ENCODE results near the gene ZNF506. TPM values are rescaled to one million over a fixed set of nuclear protein-coding genes. Genes with fewer than 3 reads are reported as not detected.
"Not testable (repeated sequence)": the region's sequence is repeated elsewhere in the genome, so short reads cannot be mapped to it uniquely, and the experiment has no call there.

ZNF506 gene
- total RNA-seq, 1 donor from 2014 or later = 10.0 TPM

DNA sequence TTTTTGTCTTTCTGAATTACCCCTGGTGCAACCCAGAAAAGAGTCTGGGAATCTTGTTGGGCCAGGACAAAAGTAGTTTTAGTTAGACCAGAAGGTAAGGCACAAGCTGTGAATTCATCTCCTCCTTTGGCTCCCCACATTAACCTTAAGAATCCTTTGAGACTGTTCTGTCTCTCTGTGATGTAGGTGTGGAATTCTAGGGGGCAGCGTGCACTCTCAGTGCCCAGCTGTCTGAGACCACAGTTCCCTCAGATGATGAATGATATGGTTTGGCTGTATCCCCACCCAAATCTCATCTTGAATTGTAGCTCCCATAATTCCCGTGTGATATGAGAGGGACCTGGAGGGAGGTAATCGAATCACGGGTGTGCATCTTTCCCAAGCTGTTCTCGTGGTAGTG lies 43.9 kb downstream of the ZNF506 start:
- no peak for ATAC-seq

DNA sequence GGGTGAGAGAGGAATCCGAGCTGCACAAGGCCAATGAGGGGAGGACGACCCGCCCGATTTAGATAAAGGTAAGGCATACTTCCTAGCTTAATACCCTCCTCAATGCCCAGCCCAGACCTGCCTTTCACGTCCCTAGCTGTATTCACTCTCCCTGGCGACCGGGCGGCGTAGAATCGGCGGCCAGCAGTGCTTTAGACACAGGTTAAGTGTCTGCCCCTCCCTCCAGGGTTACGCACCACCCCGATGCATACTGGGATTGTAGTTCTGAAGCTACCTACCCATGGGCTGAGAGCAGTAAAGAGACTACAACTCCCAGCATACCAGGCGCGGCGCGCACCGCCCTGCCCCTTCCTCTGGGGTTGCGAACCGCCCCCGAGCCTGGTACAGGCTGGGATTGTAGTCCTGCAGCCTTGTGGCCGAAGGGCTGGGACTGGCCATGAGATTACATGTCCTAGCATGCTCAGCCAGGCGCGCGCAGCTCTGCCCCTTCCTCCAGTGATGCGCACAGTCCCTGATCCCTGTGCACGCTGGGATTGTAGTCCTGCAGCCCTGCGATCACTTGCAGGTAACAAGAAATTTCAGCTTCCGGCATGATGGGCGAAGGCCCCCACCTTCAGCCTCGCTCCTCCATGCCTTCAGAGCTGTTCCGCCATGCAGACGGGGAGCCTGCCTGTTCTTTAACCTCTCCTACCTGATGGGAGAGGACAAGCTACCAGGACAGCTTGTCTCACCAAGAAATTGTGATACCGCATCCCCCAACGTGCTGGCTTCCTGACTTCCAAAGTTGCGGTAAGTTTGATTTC lies 45.1 kb downstream of the ZNF506 start:
- peak; percentile 100 for ATAC-seq

DNA sequence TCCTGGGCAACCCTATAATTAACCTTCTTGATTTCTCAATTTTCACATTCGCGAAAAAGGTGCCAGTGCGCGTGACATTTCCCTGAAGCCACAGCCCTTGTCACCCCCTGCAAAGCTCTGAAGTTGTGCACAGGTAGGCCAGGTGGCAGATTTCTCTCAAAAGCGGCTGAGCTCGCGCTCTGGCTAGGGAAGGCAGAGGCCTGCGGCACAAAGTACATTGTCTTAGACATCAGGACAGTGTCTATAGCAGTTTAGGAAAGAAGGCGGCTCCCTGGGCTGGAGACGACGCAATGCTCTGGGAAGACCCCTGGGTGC lies 45.7 kb downstream of the ZNF506 start:
- peak; percentile 19 for ATAC-seq

DNA sequence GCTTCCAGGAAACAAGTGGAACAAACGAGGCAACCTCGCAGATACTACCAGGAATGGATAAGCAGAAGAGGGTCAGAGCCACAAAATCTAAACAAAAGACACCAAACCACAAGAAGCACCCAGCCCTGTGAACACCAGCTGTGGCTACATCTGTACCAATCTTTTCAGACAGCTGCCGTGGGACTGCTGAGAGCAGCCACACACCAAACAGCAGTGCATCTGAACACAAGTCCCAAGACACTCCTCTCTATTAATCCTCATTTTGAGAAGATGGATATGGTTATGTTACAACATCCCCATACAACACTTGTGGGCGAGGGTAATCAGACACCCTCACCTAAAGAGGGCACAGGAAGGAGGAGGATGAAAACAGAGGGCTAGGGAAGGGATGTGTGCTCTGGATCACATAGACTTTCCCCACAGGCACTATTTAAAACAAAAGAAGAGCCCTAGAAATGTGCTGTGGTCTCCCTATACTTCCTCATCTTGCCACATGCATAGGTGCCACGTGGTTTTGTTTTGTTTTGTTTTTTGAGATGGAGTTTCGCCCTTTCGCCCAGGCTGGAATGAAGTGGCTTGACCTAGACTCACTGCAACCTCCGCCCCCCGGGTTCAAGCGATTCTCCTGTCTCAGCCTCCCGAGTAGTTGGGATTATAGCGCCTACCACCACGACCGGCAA lies 47.1 kb downstream of the ZNF506 start:
- ATAC-seq = no peak

DNA sequence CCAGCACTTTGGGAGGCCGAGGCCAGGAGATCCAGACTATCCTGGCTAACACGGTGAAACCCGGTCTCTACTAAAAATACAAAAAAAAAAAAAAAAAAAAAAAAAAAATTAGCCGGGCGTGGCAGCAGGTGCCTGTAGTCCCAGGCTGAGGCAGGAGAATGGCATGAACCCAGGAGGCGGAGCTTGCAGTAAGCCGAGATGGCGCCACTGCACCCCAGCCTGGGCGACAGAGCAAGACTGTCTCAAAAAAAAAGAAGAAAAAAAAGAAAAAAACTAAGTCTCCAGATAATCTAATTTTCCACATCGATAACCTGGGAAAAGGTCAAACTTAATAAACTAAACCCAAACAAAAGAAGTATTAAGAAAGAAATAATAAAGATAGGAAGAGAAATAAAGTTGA lies 49.6 kb downstream of the ZNF506 start:
- not testable (repeated sequence) for ATAC-seq

DNA sequence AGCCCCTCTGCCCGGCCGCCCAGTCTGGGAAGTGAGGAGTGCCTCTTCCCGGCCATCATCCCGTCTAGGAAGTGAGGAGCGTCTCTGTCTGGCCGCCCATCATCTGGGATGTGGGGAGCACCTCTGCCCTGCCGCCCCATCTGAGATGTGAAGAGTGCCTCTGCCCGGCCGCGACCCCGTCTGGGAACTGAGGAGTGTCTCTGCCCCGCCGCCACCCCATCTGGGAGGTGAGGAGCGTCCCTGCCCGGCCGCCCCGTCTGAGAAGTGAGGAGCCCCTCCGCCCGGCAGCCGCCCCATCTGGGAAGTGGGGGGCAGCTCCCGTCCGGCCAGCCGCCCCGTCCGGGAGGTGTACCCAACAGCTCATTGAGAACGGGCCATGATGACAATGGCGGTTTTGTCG lies 51.6 kb downstream of the ZNF506 start:
- ATAC-seq = not testable (repeated sequence)

DNA sequence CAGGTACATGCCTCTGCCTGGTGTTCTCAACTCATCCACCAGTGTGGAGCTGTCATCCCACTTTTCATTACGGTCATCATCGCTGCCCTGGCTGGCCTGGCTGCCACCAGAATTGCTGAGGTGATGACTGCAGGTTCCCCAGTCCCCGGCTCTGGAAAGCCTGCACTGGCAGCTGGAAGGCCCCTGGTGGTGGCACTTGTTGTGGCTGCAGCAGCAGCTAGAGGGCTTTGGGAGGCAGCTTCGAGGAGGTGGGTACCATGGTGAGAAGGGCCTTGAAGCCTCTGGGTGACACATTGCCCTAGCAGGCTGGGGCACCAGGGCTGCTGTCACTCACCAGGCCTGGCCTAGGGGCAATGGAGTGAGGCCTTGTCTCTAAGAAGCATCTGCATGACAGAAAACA lies 63.4 kb downstream of the ZNF506 start:
- no peak for ATAC-seq

DNA sequence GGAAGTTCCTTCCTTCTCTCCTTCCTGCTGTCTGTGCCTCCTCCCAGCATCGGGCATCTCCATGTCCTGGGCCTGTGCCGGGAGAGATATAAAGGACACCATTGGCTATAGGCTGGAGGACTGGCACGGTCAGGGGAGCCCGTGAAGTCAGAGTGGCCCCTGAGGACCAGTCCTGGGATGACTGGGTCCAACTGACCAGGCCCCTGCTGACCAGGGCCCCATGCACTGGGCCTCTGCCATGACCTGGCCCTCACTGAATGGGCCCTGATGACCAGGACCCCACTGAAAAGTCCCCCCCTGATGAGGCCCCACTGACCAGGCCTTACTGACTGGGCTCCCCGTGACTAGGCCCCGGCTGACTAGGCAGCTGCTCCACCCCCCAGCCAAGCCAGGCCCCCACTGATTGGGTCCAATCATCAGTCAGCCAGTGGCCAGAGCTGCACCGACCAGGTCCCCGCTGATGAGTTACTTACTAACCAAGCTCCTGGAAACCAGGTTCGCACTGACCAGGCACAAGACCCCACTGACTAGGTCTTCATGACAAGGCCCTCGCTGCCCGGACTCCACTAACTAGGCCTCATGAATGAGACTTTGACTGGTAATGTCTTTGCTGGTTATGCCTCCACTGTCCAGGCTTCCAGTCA lies 68.7 kb downstream of the ZNF506 start:
- ATAC-seq = no peak

DNA sequence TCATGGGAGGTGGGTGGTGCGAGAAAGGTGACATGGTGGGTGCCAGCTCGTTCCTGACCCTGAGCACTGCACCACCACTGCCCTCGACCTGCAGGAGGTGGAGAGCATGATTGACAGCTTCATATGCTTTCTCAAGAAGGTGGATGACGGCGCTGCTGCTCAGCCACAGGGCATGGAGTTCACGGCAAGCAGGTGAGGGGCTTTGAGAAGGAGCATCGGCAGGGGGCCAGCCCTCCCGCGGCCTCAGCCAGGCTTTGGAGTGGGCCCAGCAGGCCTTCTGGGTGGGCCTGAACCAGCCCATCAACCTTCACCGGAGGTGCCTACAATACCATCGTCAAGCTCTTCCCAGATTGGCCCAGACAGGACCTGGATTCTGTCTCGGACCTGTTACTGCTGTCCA lies 69.7 kb downstream of the ZNF506 start:
- ATAC-seq = no peak

DNA sequence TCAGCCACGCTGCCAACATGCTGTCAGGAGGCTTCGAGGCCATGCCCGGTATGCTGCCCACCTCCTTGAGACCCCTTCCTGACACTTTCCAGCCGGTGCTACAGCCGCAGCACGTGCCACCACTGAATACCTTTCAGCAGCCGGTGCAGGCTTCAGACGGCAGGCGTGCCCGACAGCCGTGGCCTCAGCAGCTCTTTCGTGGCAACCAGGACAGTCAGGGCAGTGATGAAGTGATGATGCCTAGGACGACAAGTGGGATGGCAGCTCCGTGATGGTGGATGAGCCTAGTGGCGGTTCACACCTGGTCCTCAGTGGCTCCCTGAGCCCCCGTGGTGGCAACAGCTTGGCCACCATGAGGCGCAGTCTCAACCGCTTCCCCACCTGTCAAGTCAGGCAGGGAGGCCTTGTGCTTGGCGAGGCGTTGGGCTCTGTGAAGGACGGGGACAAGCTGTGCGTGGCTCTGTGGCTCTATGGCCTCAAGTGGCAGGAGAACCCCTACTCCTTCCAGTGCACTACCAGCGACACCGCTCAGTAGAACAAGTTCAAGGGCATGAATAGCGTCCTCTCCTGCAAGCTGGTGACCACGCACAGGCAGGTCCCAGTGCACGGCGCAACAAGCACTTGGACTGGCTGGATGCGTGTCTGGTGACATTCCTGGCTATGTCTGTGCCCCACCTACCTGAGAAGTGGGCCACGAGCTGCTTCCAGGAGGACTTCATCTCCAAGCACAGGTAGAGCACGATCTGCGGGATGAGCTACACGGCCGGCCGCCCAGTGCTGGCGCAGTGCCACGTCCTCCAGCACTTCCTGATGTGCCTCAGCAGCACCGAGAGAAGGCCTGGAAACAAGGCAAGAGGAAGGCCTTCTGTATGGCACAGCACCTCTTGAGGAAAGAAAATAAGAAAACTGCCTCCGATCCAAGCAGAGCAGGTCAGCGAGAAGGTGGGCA lies 70.4 kb downstream of the ZNF506 start:
- ATAC-seq = no peak

DNA sequence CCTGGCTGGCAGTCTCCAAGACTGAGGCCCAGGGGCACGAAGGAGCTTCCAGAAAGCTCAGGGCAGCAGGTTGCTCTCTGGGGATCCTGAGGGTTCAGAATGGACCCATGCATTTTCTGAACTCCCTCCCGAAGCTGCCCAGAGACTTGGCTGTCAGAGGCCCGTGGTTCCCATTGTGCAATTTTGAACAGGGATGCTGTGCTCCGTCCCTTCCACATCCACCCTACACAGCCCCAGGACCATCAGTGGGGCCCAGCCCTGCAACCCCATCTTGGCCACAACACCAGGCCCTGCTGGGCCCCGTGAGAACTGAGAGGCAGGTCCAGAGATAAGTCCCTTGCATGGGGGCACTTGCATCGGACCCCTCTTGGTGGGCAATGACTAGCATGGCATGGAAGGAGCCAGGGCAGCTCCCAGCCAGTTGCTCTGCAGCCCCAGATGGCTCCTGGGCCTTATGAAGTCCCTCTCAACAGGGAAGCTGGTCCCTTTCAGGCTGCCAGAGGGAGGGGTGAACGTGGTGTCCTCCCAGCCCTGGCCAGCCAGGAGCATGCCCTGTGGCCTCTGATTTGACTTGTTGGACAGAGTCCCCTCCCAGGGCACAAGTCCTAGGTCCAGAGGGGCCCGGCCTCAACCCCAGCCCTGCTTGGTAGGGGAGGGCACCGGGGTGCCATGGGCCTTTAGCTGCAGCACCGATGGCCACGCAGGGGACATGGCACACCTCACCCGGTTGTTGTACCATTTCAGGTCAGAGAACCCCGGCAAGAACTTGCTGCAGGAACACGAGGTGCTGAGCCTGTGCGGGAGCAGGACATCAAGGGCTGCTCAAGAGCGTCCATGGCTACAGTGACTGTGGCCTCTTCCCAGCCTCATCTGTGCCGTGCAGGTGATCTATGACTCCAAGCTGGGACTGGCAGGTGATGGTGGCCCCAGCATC lies 71.4 kb downstream of the ZNF506 start:
- no peak for ATAC-seq

DNA sequence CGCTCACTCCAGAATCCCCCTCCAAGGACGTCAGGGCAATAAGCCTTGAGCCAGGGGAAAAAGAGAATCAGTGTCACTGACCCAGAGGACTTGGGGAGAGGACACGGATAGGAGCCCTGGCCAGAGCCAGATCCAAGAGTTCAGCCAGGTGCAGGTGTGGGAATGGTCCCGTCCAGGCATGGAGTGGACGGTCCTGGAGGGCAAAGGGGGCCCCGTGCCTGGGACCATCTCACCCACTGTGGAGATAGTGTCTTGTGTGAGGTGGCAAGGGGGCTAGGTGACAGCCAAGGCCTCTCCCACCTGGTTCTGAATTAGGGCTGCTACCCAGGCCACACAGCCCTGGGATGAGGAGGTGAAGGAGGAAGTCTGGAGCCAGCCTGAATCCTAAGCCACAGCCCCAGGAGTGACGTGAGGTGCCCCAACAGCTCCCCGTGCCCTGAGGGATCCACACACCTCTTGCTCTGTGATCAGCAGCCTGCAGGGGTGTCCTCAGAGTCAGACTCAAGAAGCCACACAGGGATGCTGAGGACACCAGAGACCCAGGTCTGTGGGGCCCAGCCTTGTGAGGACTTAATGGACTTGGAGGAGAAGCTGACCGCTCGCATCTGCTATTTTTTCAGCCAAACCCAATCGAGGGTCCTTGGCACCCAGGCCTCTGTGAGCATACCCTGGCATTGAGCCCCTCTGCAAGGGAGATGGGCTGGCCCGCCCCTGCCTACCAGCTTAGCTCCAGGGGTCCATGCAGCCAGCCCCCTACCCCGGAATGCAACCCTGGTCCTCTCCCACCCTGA lies 72.2 kb downstream of the ZNF506 start:
- no peak for ATAC-seq

DNA sequence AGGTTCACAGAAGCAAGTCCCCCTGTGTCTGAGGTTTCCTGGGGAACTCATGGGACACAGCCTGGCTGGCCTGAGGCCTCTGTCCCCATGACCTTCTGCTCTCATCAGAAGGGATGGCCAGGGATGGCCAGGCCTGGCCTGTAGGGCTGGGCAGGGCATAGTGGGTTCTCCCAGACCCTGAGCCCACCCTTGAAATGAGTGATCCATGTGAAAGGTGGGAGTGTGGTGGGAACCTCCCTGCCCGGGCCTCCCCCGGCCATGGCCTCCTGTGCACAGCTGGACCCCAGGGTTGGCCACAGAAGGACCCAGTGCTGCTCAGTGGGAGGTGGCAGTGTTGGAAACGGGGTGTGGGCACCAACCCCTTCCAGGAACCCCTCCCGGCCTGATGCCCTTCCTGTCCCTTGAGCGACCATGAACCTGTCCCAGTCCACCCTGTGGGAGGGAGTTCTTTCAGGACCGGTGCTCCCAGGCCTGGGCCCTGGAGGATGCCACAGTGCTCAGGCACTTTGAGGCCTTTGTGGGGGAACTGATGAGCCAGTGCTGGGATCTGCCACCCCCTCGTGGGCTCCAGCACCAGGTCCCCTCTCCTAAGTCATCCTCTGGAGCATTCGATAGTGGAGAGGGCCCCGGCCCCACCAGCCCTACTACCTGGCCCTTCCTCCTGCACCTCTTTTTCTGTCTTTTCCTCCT lies 73.2 kb downstream of the ZNF506 start:
- ATAC-seq = no peak

DNA sequence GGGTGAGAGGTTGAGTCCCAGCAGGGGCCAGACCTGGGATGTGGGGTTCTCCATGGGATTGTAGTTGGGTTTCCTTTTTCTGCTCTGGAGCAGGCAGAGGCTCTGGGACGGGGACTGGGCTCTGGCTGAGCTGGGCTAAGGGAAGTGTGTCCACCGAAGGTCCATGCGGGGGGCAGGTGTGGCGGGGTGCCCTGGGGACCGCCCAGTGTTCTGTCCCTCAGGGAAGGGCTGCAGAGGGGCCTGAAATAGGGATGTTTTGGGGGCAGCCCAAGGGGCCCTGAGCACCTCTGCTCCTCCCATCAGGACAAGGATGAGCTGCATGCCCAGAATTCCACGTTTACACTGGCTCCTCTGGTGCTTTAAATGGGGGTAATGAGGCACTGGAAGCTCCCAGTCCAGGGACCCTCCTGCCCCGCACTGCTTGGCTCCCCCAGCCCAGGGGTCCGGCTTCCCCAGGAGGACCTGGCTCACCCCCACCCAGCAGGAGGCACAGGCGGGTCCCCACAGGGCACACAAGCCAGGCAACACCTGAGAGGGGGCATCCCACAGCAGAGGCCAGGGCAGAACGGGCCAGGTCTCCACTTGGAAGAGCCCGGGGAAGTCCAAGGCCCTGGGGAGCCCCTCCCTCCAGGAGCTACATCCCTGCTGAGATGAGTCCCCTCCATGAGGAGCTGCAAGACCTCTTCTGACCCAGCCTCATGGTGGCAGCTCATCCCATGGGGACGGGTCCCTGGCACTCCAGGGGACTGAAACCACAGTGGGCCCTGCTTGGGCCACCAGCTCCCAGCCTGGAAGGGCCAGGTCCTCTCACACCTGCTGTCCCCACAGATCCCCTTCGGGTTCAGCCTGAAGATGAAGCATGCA lies 74.0 kb downstream of the ZNF506 start:
- ATAC-seq = no peak

DNA sequence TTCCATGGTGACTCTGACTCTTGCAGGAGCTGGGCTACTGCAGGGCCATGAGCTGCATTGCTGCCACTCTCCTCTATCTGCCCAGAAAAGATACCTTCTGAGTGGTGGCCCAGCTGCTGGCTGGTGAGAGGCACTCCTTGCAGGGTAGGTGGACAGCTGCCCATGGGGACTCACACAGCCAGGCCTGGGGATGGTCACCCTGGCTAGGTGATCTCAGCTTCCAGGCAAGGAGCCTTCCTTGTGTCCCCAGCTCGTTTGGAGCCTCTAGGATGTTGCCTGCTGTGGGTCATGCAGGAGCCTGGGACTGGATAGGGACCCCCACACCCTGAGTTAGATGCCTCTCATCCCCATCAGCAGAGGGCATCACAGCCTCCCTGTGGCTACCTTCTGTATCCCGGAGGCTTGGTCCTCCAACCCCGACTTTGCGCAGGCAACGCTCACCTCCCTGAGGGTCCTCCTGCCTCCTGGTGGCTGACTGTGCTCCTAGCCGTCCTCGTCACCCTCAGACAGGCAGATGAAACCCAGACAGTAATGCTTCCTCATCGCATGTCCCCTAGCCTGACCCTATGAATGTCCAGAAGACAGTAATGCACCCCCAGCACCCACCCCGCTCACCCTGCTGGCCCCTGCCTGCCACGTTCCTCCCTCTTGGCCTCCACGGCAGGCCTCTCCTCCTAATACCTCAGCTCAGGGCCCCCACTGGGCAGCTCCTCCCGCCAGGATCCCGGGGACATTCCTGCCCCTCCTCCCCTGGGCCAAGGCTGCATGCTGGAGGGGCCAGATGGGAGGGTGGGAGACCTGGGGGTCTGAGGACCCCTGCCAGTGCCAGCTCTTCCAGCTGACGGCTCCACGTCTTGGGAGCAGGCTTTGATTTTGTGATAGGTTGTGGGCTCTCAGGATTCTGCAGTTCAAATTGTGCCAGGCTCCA lies 75.0 kb downstream of the ZNF506 start:
- no peak for ATAC-seq

DNA sequence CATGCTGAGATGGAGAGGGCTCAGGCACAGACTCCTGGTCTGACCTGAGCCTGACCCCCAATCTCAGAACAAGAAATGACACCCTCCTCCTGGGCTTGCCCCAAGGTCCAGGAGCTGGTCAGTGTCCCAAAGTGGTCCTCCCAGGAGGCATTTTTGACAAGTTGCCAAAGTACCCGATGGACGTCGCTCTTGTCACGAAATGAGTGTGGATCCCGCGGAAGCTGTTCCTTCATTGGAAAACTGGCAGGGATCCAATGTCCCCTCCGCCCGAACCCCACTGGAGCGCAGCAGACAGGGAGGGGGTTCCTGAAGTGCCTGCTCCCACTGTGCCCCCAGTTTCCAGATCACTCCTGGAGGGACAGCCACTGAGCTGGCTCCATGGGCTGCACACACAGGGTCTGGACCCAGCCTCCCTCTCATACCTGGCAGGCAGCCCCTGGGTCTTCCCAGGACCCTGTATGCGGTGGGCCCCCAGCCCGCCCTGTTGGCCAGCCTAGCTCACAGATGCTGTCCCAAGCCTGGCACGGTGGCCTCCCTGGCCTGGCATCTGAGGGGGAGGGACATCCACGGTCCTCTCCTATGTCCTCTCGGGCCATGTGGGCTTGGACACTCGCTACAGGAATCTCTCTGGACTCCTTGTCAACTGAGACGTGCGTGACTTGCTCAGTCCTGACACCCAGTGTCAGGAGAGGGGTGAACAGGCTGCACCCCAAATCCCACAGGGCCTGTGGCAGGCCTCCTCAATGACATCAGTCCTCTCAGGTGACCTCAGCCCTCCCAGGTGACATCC lies 75.9 kb downstream of the ZNF506 start:
- ATAC-seq = no peak

DNA sequence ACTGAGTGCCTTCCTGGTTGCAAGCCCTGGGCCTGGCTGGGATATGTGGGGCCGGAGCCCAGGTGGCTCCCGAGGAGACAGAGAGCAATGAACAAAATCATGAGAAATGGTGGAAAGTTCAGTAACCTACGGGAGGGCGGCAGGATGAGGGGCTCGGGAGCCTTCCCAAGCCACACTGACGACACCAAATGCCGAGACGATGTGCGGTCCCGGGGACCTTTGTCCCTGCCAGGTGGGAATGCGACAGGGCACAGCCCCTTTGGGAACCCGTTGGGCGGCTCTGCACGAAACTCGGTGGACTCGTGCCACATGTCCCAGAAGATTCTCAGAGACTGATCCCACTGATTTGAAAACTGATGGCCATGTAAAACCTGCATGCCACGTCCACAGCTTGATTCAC lies 76.9 kb downstream of the ZNF506 start:
- ATAC-seq = no peak
